ENCODE data around the gene GUCY2D.
"Not testable (repeated sequence)": the region's sequence is repeated elsewhere in the genome, so short reads cannot be mapped to it uniquely, and the experiment has no call there.

The GUCY2D gene

GRCh38 chr17:8022360-8023003 lies 20.1 kb downstream of the GUCY2D start:
- Histone ChIP-seq H3K9me2 (replicated peaks; ENCODE audit: insufficient read depth, low read length) (no peaks in the 10 kb centered on the region), H3K27ac (ENCODE audit: low read length) (no peak overlapping the region), H3K4me3 (ENCODE audit: low read length) (no peak overlapping the region), H4K20me1 (ENCODE audit: insufficient read depth, low read length) (no peaks in the 10 kb centered on the region), H2AFZ (ENCODE audit: low read length) (no peak overlapping the region), H3K9me3 (replicated peaks; ENCODE audit: insufficient read depth, low read length) (no peaks in the 10 kb centered on the region), H3K9ac (ENCODE audit: low read length) (no peak overlapping the region), H3F3A (ENCODE audit: insufficient read depth, low read length) (no peaks in the 10 kb centered on the region), H3K4me1 (ENCODE audit: low read length) (no peaks in the 10 kb centered on the region), H3K4me2 (ENCODE audit: low read depth, low read length) (no peak overlapping the region), H3K79me2 (ENCODE audit: low read length) (no peaks in the 10 kb centered on the region), H3K36me3 (replicated peaks; ENCODE audit: insufficient read depth, low read length) (no peaks in the 10 kb centered on the region), H3K27me3 (replicated peaks; ENCODE audit: insufficient read depth, low read length) (peaks cover 57% of the 10 kb centered on the region)
- TF ChIP-seq EZH2phosphoT487 (IDR thresholded peaks at IDR 0.05; ENCODE audit: low read length) (no peak), EZH2 (optimal IDR thresholded peaks at IDR 0.05; ENCODE audit: low read depth, low read length) (no peak), CTCF (IDR thresholded peaks at IDR 0.05; ENCODE audit: low read length) (no peak)
- DNase-seq = no peak

GRCh38 chr17:8024161-8024560 lies 21.7 kb downstream of the GUCY2D start:
- H3K4me3 ChIP-seq (ENCODE audit: low read length); H3K9me3 ChIP-seq (replicated peaks; ENCODE audit: insufficient read depth, low read length); H3K27ac ChIP-seq (ENCODE audit: low read length); H3K79me2 ChIP-seq (ENCODE audit: low read length); H3K4me2 ChIP-seq (ENCODE audit: low read depth, low read length); H3K36me3 ChIP-seq (replicated peaks; ENCODE audit: insufficient read depth, low read length); H3K9ac ChIP-seq (ENCODE audit: low read length); DNase-seq; H2AFZ ChIP-seq (ENCODE audit: low read length); H3K4me1 ChIP-seq (ENCODE audit: low read length); H3F3A ChIP-seq (ENCODE audit: insufficient read depth, low read length); H4K20me1 ChIP-seq (ENCODE audit: insufficient read depth, low read length); H3K9me2 ChIP-seq (replicated peaks; ENCODE audit: insufficient read depth, low read length): not testable (repeated sequence)
- peaks cover 59% of the 10 kb centered on the region for H3K27me3 ChIP-seq (replicated peaks; ENCODE audit: insufficient read depth, low read length)

- no peak overlapping the region for H2AFZ ChIP-seq (ENCODE audit: low read length)
- no peak overlapping the region for H3K4me3 ChIP-seq (ENCODE audit: low read length)
- no peak overlapping the region for H3K4me2 ChIP-seq (ENCODE audit: low read depth, low read length)
- no peaks in the 10 kb centered on the region for H4K20me1 ChIP-seq (ENCODE audit: insufficient read depth, low read length)
- no peak for DNase-seq
- H3K79me2 ChIP-seq (ENCODE audit: low read length) = no peaks in the 10 kb centered on the region
- H3K36me3 ChIP-seq (replicated peaks; ENCODE audit: insufficient read depth, low read length) = no peaks in the 10 kb centered on the region
- H3F3A ChIP-seq (ENCODE audit: insufficient read depth, low read length) = no peaks in the 10 kb centered on the region
- H3K9ac ChIP-seq (ENCODE audit: low read length) = no peak overlapping the region
- H3K4me1 ChIP-seq (ENCODE audit: low read length) = no peaks in the 10 kb centered on the region
- no peak overlapping the region for H3K27ac ChIP-seq (ENCODE audit: low read length)
- TF ChIP-seq EZH2 (optimal IDR thresholded peaks at IDR 0.05; ENCODE audit: low read depth, low read length) = no peak
- no peak for TF ChIP-seq CTCF (IDR thresholded peaks at IDR 0.05; ENCODE audit: low read length)
- TF ChIP-seq EZH2phosphoT487 (IDR thresholded peaks at IDR 0.05; ENCODE audit: low read length) = no peak
- H3K9me2 ChIP-seq (replicated peaks; ENCODE audit: insufficient read depth, low read length) = no peaks in the 10 kb centered on the region
- H3K9me3 ChIP-seq (replicated peaks; ENCODE audit: insufficient read depth, low read length) = no peaks in the 10 kb centered on the region
- peaks cover 58% of the 10 kb centered on the region for H3K27me3 ChIP-seq (replicated peaks; ENCODE audit: insufficient read depth, low read length)
These were observed 22.9 kb downstream of the GUCY2D start for GRCh38 chr17:8025176-8025911.

- Histone ChIP-seq H3K9me3 (replicated peaks; ENCODE audit: insufficient read depth, low read length) (no peaks in the 10 kb centered on the region), H3K27ac (ENCODE audit: low read length) (no peak overlapping the region), H3K4me3 (ENCODE audit: low read length) (no peak overlapping the region), H3K36me3 (replicated peaks; ENCODE audit: insufficient read depth, low read length) (no peaks in the 10 kb centered on the region), H3K9ac (ENCODE audit: low read length) (no peak overlapping the region), H3F3A (ENCODE audit: insufficient read depth, low read length) (no peaks in the 10 kb centered on the region), H3K79me2 (ENCODE audit: low read length) (no peaks in the 10 kb centered on the region), H3K27me3 (replicated peaks; ENCODE audit: insufficient read depth, low read length) (peaks cover 73% of the 10 kb centered on the region), H2AFZ (ENCODE audit: low read length) (no peak overlapping the region), H3K9me2 (replicated peaks; ENCODE audit: insufficient read depth, low read length) (no peaks in the 10 kb centered on the region), H3K4me2 (ENCODE audit: low read depth, low read length) (no peak overlapping the region), H4K20me1 (ENCODE audit: insufficient read depth, low read length) (no peaks in the 10 kb centered on the region), H3K4me1 (ENCODE audit: low read length) (no peaks in the 10 kb centered on the region)
- TF ChIP-seq CTCF (IDR thresholded peaks at IDR 0.05; ENCODE audit: low read length) (no peak), EZH2 (optimal IDR thresholded peaks at IDR 0.05; ENCODE audit: low read depth, low read length) (no peak), EZH2phosphoT487 (IDR thresholded peaks at IDR 0.05; ENCODE audit: low read length) (no peak)
- no peak for DNase-seq
These were observed 26.7 kb downstream of the GUCY2D start for GRCh38 chr17:8029121-8029520.
